Kidney (tissue), 14 donors: ENCODE measurements around the gene KDM4C. TPM values are rescaled to one million over a fixed set of nuclear protein-coding genes. Genes with fewer than 3 reads are reported as not detected.

ENCODE experiments used
- DNase-seq, 5 donors: peaks; one replicate each; pipeline ENCODE4 v3.0.0-alpha.2; 2013 to 2020
- FAIRE-seq: peaks from 2 replicates; lab custom pipeline; 2012; peaks lifted over from hg19 to GRCh38; lab: Jason Lieb, UNC
- H3K27ac ChIP-seq, 2 donors: one replicate each; pipeline ENCODE4 v1.7.0; 2013; ENCODE audit warnings: low read depth in 2 of 2, low read length in 2 of 2, inconsistent platforms in 1 of 2
- H3K27me3 ChIP-seq: one replicate; pipeline ENCODE4 v1.7.1; 2013; ENCODE audit warnings: low read length, inconsistent platforms; ENCODE audit not compliant: control insufficient read depth, insufficient read depth
- H3K36me3 ChIP-seq, 3 donors: one replicate each; pipeline versions ENCODE4 v1.7.0 to v1.7.1; 2013; ENCODE audit warnings: low read length in 3 of 3, control low read depth in 1 of 3, inconsistent platforms in 1 of 3; ENCODE audit not compliant: insufficient read depth in 3 of 3, control insufficient read depth in 2 of 3
- H3K4me1 ChIP-seq, 3 donors: one replicate each; pipeline versions ENCODE4 v1.7.0 to v1.7.1; 2013; ENCODE audit warnings: low read length in 3 of 3, inconsistent platforms in 1 of 3, low read depth in 1 of 3; ENCODE audit not compliant: control insufficient read depth in 2 of 3, insufficient read depth in 2 of 3
- H3K4me3 ChIP-seq, 3 donors: one replicate each; pipeline versions ENCODE4 v1.7.0 to v1.8.1; 2013; ENCODE audit warnings: low read length in 3 of 3, control low read depth in 1 of 3, inconsistent platforms in 1 of 3
- H3K9ac ChIP-seq, 3 donors: one replicate each; pipeline versions ENCODE4 v1.7.0 to v1.7.1; 2013; ENCODE audit warnings: low read length in 3 of 3, control low read depth in 1 of 3, inconsistent platforms in 1 of 3
- H3K9me3 ChIP-seq, 3 donors: one replicate each; pipeline versions ENCODE4 v1.7.0 to v1.7.1; 2013; ENCODE audit warnings: low read length in 3 of 3, control low read depth in 1 of 3, inconsistent platforms in 1 of 3; ENCODE audit not compliant: control insufficient read depth in 2 of 3, insufficient read depth in 1 of 3
- intact Hi-C: fragments of 100-400 bp; cut with DNase I; formaldehyde crosslinking; loops from one replicate; pipeline ENCODE4 v1.11.1; 2022
- polyA plus RNA-seq: library from polyadenylated mRNA; stranded (reverse); fragments of 350-450 nt; fragmentation: Illumina TruSeq; extraction: RNeasy Lipid Tissue Mini Kit (QIAGEN cat#74804); gene quantifications from one replicate; pipeline ENCODE4 v1.2.3, GENCODE V29; 2014; ENCODE audit warnings: low read depth, low replicate concordance; ENCODE audit not compliant: insufficient read depth
- total RNA-seq: library from RNA; stranded (reverse); fragmentation: NEBNext Ultra II Directional; extraction: Animal tissue kit (Norgen Biotek cat#: 25700); gene quantifications from one replicate; pipeline ENCODE4 v1.2.1, GENCODE V29; 2021
- TF ChIP-seq, protein P1 (sequence below): IDR thresholded peaks from 3 replicates; pipeline ENCODE4 v1.5.1; 2012; ENCODE audit warnings: mild to moderate bottlenecking, moderate library complexity, borderline replicate concordance; ENCODE audit not compliant: insufficient read depth; ENCODE audit errors: extremely low read depth
- donor health status: control.
- donor health status: control.
- donor health status: control.
- donor health status: control.
- donor health status: control.
- donor health status: DM: yes; HTN: yes; CAD: no.
- donor health status: Normal renal cell carcinoma (clear cell type).

The KDM4C gene
- total and polyA plus RNA-seq, 2 donors from 2014 or later, result 7.1 to 47.1 TPM

- Histone ChIP-seq H3K27me3 (no peaks in the 10 kb centered on the region), H3K4me1 (no peaks in the 10 kb centered on the region), H3K36me3 (no peaks in the 10 kb centered on the region), H3K9ac (no peak overlapping the region), H3K27ac (no peak overlapping the region), H3K4me3 (no peak overlapping the region), H3K9me3 (no peaks in the 10 kb centered on the region)
- TF ChIP-seq, protein P1, sequence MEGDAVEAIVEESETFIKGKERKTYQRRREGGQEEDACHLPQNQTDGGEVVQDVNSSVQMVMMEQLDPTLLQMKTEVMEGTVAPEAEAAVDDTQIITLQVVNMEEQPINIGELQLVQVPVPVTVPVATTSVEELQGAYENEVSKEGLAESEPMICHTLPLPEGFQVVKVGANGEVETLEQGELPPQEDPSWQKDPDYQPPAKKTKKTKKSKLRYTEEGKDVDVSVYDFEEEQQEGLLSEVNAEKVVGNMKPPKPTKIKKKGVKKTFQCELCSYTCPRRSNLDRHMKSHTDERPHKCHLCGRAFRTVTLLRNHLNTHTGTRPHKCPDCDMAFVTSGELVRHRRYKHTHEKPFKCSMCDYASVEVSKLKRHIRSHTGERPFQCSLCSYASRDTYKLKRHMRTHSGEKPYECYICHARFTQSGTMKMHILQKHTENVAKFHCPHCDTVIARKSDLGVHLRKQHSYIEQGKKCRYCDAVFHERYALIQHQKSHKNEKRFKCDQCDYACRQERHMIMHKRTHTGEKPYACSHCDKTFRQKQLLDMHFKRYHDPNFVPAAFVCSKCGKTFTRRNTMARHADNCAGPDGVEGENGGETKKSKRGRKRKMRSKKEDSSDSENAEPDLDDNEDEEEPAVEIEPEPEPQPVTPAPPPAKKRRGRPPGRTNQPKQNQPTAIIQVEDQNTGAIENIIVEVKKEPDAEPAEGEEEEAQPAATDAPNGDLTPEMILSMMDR, result no peak
- intact Hi-C loops, result no loop called here
- DNase-seq (no peak), FAIRE-seq (no peak)
Measured at GRCh38 chr9:7042124-7042523, 284.4 kb downstream of the KDM4C start.

GRCh38 chr9:7045361-7045760 is 287.6 kb downstream of the KDM4C start:
- FAIRE-seq (no peak), DNase-seq (no peak)
- TF ChIP-seq, protein P1, result no peak
- no peaks in the 10 kb centered on the region for H3K36me3 ChIP-seq
- no peaks in the 10 kb centered on the region for H3K4me1 ChIP-seq
- no peaks in the 10 kb centered on the region for H3K27me3 ChIP-seq
- H3K9ac ChIP-seq, result no peak overlapping the region
- H3K4me3 ChIP-seq, result no peak overlapping the region
- intact Hi-C loops, result no loop called here
- no peaks in the 10 kb centered on the region for H3K9me3 ChIP-seq
- H3K27ac ChIP-seq, result no peak overlapping the region

- Histone ChIP-seq H3K4me3 (no peak overlapping the region), H3K9ac (no peak overlapping the region), H3K27me3 (no peaks in the 10 kb centered on the region), H3K27ac (no peak overlapping the region), H3K9me3 (no peaks in the 10 kb centered on the region), H3K4me1 (no peaks in the 10 kb centered on the region), H3K36me3 (no peaks in the 10 kb centered on the region)
- no peak for DNase-seq
- no peak for FAIRE-seq
- intact Hi-C loops, result no loop called here
- TF ChIP-seq, protein P1, result no peak
Measured at GRCh38 chr9:7051711-7052110, 293.9 kb downstream of the KDM4C start.

- no peak for FAIRE-seq
- Histone ChIP-seq H3K4me3 (no peak overlapping the region), H3K36me3 (no peaks in the 10 kb centered on the region), H3K27me3 (no peaks in the 10 kb centered on the region), H3K9me3 (no peaks in the 10 kb centered on the region), H3K27ac (no peak overlapping the region), H3K4me1 (no peaks in the 10 kb centered on the region), H3K9ac (no peak overlapping the region)
- DNase-seq, result no peak
- intact Hi-C loops, result no loop called here
- TF ChIP-seq, protein P1, result no peak
Measured at GRCh38 chr9:7053903-7054302, 296.1 kb downstream of the KDM4C start.
